ENCODE measurements around the gene FAM184A. TPM values are rescaled to one million over a fixed set of nuclear protein-coding genes. Genes with fewer than 3 reads are reported as not detected.

The FAM184A gene
- total RNA-seq, 1 experiment from 2014 or later = 8.6 TPM

- no peak overlapping the region for H3K27ac Mint-ChIP-seq (ENCODE audit: unreplicated experiment)
- intact Hi-C loops (cut with micrococcal nuclease; ENCODE audit: unreplicated experiment) = loop anchor here (5.0 kb wide), 1 partner anchor 34 kb away; no protein-coding TSS in a partner anchor
- peak overlapping the region; percentile 90 for H3K4me3 Mint-ChIP-seq (ENCODE audit: low read depth, unreplicated experiment)
- DNase-seq = peak; percentile 74
- peaks cover 24% of the 10 kb centered on the region for H3K4me1 Mint-ChIP-seq (ENCODE audit: low read depth, unreplicated experiment)
- peak; percentile 41 for TF ChIP-seq CTCF (IDR thresholded peaks at IDR 0.05; ENCODE audit: unreplicated experiment)
- H3K9me3 Mint-ChIP-seq (ENCODE audit: low read depth, unreplicated experiment) = peaks cover 3% of the 10 kb centered on the region
- H3K27me3 Mint-ChIP-seq (ENCODE audit: unreplicated experiment) = no peaks in the 10 kb centered on the region
- CTCF ChIA-PET = interaction anchor here (0.6 to 1.0 kb wide), 3 partner anchors 33 to 658 kb away, joined by 3 read pairs; no protein-coding TSS in a partner anchor
- BruUV-seq (replicated peaks) = no TSS peak
- peaks cover 15% of the 10 kb centered on the region for H3K36me3 Mint-ChIP-seq (ENCODE audit: insufficient read depth, unreplicated experiment)
Observed at GRCh38 chr6:119077643-119078375, 655 bp downstream of the FAM184A start.

- Mint-ChIP-seq H3K4me1 (ENCODE audit: low read depth, unreplicated experiment) (peaks cover 24% of the 10 kb centered on the region), H3K36me3 (ENCODE audit: insufficient read depth, unreplicated experiment) (peaks cover 15% of the 10 kb centered on the region), H3K27ac (ENCODE audit: unreplicated experiment) (no peak overlapping the region), H3K9me3 (ENCODE audit: low read depth, unreplicated experiment) (peaks cover 3% of the 10 kb centered on the region), H3K4me3 (ENCODE audit: low read depth, unreplicated experiment) (peak overlapping the region; percentile 90), H3K27me3 (ENCODE audit: unreplicated experiment) (no peaks in the 10 kb centered on the region)
- BruUV-seq (replicated peaks) = TSS peak; percentile 38
- TF ChIP-seq CTCF (IDR thresholded peaks at IDR 0.05; ENCODE audit: unreplicated experiment) = no peak
- DNase-seq = no peak
- intact Hi-C loops (cut with micrococcal nuclease; ENCODE audit: unreplicated experiment) = loop anchor here (5.0 kb wide), 1 partner anchor 35 kb away; no protein-coding TSS in a partner anchor
- CTCF ChIA-PET = interaction anchor here (0.6 to 1.0 kb wide), 2 partner anchors 33 to 658 kb away, joined by 3 read pairs; no protein-coding TSS in a partner anchor
Observed at GRCh38 chr6:119077391-119077642, 1.1 kb downstream of the FAM184A start.

GRCh38 chr6:119076576-119077390 lies 1.7 kb downstream of the FAM184A start:
- Mint-ChIP-seq H3K27me3 (ENCODE audit: unreplicated experiment) (no peaks in the 10 kb centered on the region), H3K4me1 (ENCODE audit: low read depth, unreplicated experiment) (peaks cover 24% of the 10 kb centered on the region), H3K36me3 (ENCODE audit: insufficient read depth, unreplicated experiment) (peaks cover 15% of the 10 kb centered on the region), H3K27ac (ENCODE audit: unreplicated experiment) (no peak overlapping the region), H3K4me3 (ENCODE audit: low read depth, unreplicated experiment) (peak overlapping the region; percentile 90), H3K9me3 (ENCODE audit: low read depth, unreplicated experiment) (no peaks in the 10 kb centered on the region)
- intact Hi-C loops (cut with micrococcal nuclease; ENCODE audit: unreplicated experiment) = loop anchor here (5.0 kb wide), 1 partner anchor 36 kb away; no protein-coding TSS in a partner anchor
- CTCF ChIA-PET = no interaction called here
- no peak for DNase-seq
- no TSS peak for BruUV-seq (replicated peaks)
- no peak for TF ChIP-seq CTCF (IDR thresholded peaks at IDR 0.05; ENCODE audit: unreplicated experiment)

GRCh38 chr6:119076173-119076572 lies 2.3 kb downstream of the FAM184A start:
- peaks cover 15% of the 10 kb centered on the region for H3K36me3 Mint-ChIP-seq (ENCODE audit: insufficient read depth, unreplicated experiment)
- H3K4me1 Mint-ChIP-seq (ENCODE audit: low read depth, unreplicated experiment) = peaks cover 24% of the 10 kb centered on the region
- no peak for TF ChIP-seq CTCF (IDR thresholded peaks at IDR 0.05; ENCODE audit: unreplicated experiment)
- CTCF ChIA-PET = no interaction called here
- no peak overlapping the region for H3K4me3 Mint-ChIP-seq (ENCODE audit: low read depth, unreplicated experiment)
- no peak overlapping the region for H3K27ac Mint-ChIP-seq (ENCODE audit: unreplicated experiment)
- no peaks in the 10 kb centered on the region for H3K27me3 Mint-ChIP-seq (ENCODE audit: unreplicated experiment)
- no peak for DNase-seq
- intact Hi-C loops (cut with micrococcal nuclease; ENCODE audit: unreplicated experiment) = loop anchor here (5.0 kb wide), 1 partner anchor 36 kb away; no protein-coding TSS in a partner anchor
- no TSS peak for BruUV-seq (replicated peaks)
- no peaks in the 10 kb centered on the region for H3K9me3 Mint-ChIP-seq (ENCODE audit: low read depth, unreplicated experiment)

Measured in Calu3 (cell line).